Erythroblast (primary cell): ENCODE measurements around the gene STK36.

Source experiments
- DNase-seq, 2 experiments: peaks; one replicate each; lab custom pipeline; 2025; lab: John Stamatoyannopoulos, UW
- GATA1 ChIP-seq: IDR thresholded peaks from 2 replicates; pipeline ENCODE4 v1.6.1; 2011; ENCODE audit warnings: low read depth, mild to moderate bottlenecking, control low read depth, low read length, moderate library complexity
- POLR2A ChIP-seq: IDR thresholded peaks from 2 replicates; pipeline ENCODE4 v1.6.1; 2011; ENCODE audit warnings: mild to moderate bottlenecking, low read length

The STK36 gene

GRCh38 chr2:218719457-218719856, 47.6 kb downstream of the STK36 start:
- TF ChIP-seq POLR2A (no peak), GATA1 (no peak)

DNA sequence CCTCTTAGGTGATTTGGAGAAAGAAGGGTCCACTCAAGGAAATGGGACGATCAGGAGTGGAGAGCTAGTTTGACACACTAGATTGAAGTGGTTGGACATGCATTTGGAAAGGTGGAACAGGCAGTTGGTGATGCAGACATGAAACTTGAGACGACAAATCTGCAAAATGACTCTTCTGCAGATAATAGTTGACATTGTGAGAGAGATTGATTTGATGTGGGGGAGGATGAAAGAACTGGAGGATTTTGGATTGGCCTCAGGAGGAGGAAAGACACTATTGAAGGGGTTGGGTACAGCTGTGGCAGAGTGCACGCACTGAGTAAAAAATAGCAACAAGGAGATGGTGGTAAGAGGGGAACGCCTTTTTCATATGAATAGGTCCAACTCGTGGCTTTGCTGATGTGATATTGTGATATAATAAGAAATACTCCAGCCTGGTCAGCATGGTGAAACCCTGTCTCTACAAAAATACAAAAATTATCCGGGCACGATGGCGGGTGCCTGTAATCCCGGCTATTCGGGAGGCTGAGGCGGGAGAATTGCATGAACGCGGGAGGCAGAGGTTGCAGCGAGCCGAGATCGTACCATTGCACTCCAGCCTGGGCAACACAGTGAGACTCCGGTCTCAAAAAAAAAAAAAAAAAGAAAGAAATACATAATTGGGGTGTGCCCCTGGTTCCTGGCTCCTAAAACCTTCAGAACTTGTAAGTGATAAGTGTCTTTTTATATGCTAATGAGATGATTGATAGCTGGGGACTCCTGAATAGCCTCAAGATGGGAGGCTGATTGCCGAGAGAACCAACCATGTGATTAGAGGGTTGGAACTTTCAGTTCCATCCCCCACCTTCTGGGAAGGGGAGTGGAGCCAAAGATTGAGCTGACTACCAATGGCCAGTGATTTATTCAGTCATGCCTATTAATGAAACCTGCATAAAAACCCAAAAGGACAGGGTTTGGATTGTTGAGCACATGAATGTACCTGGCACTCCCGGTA, 48.5 kb downstream of the STK36 start:
- TF ChIP-seq POLR2A (no peak), GATA1 (no peak)
- no peak for DNase-seq

More at GRCh38 chr2:218719457-218719856, 47.6 kb downstream of the STK36 start:
- peak; percentile 20 to 41 for DNase-seq

GRCh38 chr2:218721488-218721887, 49.6 kb downstream of the STK36 start:
- no peak for DNase-seq
- TF ChIP-seq GATA1, result no peak
- no peak for TF ChIP-seq POLR2A

DNA sequence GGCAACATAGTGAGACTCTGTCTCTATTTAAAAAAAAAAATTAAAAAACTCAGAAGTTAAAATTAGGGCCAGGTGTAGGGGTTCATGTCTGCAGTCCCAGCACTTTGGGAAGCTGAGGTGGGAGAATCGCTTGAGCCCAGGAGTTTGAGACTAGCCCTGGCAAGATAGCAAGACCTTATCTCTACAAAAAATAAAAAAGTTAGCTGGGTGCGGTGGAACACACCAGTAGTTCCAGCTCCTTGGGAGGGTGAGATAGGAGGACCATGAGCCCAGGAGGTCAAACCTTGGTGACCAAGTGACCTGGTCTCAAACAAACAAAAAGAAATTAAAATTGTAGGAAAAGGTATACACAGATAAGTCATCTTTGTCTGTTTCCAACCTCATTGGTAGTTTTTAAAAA, 50.0 kb downstream of the STK36 start:
- no peak for TF ChIP-seq POLR2A
- peak; percentile 58 to 86 for DNase-seq

DNA sequence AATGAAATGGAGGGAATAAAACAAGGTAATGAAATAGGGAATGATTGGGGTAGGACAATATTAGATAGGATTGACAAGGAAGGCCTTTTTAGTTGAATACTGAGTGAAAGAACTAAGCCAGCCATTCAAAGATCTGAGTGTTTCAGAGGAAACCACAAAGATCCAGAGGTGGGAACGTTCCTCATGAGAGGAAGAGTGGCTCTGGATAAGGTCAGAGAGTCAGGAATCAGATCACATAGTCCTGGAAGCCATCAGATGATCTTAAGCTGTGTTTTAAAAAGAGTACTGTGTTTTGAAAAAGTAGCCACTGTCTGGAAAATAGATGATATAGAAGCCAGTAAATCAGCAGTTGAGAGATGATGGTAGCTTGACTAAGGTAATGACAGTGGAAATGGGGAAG, 50.5 kb downstream of the STK36 start:
- TF ChIP-seq POLR2A, result no peak

DNA sequence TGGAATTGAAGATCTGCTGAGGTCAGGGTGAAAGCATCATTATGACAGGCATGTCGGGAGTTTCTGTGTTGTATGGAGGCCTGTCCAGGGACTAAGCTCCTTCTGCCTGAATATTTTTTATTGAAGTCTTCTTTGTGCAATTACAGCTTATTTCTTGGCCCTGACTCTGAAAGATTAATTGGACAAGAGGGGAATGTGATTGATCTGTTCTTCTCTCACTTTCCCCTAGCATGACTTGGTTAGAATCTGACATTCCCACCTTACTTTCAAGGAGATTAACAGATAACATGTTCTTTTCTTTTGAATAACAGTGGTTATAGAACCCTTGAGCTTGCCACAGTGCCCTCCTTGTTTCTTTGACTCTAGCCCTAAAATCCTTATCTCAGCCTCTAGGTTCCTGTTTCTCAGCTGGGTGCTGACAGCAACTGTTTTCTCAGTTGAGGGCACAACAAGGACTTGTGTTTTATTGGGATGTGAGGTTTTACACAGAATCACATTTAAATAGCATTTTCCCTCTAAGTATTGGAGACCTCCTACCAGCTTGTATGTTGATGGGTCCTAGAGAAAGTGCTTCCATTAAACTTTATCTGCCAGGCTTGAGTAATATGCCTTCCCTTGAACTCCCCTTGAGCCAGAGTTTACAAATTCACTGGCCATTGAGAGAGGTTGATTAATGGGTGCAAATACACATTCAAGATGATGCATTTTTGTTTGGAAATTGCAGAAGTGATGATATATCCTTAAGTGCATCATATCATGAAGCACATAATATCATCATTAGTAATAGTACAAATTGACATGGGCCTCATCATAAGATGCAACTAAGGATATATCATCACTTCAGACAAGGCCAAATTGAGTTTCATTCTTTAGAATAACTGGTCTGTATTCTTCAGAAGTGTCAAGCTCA, 51.2 kb downstream of the STK36 start:
- no peak for TF ChIP-seq POLR2A
- TF ChIP-seq GATA1, result no peak
- DNase-seq, result peak; percentile 40 to 49

More for the DNA sequence above, 50.5 kb downstream of the STK36 start:
- DNase-seq, result no peak

DNA sequence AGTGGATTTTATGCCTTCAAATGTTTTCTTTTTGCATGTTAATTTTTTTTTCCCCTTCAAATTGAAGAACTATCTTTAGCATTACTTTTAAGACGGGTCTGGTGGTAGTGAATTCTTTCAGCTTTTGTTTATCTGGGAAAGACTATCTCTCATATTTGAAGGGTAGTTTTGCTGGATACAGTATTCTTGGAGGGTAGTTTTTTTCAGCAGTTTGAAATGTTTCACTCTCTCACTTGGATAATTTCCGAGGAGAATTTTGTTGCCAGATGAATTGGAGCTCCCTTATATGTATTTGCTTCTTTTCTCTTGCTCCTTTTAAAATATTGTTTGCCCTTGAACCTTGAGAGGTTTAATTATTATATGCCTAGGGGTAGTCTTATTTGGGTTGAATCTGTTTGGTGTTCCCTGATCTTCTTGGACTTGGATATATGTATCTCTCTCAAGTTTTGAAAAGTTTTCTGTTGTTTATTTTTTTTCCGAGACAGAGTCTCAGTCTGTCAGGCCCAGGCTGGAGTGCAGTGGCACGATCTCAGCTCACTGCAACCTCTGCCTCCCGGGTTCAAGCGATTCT, 54.2 kb downstream of the STK36 start:
- TF ChIP-seq POLR2A (no peak), GATA1 (no peak)
- DNase-seq, result peak; percentile 27 to 43

DNA sequence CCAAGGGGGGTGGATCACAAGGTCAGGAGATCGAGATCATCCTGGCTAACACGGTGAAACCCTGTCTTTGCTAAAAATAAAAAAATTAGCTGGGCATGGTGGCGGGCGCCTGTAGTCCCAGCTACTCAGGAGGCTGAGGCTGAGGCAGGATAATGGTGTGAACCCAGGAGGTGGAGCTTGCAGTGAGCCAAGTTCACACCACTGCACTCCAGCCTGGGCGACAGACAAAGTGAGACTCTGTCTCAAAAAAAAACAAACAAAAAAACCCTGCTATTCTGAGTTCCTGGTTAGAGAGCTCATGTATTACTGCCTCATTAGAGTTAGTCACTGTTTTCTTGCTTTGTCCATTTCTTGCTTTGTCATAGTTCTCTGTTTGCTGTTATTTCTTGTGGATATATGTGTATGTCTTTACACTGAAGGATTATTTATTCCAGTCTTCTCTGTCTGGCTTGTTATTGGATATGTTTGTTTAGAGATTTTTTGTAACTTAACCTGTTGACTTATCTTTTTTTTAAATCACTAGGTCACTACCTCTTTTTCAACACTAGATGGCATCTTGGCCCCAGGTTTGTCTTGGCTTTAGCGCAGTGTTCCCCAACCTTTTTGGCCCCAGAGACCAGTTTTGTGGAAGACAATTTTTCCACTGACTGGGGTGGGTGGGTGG, 55.7 kb downstream of the STK36 start:
- peak; percentile 31 to 35 for DNase-seq
- TF ChIP-seq GATA1, result no peak
- no peak for TF ChIP-seq POLR2A

DNA sequence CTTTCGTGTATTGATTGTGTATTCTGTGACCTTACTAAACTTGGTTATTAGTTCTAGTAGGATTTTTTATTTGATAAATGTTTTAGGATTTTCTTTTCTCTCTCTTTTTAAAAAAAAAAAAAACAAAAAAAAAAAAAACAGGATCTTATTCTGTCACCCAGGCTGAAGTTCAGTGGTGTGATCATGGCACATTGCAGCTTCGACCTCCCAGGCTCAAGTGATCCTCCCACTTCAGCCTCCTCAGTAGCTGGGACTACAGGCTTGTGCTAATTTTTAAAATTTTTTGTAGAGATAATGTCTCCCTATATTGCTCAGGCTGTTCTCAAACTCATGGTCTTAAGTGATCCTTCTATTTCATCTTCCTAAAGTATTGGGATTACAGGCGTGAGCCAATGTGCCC, 57.8 kb downstream of the STK36 start:
- TF ChIP-seq GATA1, result no peak
- no peak for TF ChIP-seq POLR2A
- no peak for DNase-seq

DNA sequence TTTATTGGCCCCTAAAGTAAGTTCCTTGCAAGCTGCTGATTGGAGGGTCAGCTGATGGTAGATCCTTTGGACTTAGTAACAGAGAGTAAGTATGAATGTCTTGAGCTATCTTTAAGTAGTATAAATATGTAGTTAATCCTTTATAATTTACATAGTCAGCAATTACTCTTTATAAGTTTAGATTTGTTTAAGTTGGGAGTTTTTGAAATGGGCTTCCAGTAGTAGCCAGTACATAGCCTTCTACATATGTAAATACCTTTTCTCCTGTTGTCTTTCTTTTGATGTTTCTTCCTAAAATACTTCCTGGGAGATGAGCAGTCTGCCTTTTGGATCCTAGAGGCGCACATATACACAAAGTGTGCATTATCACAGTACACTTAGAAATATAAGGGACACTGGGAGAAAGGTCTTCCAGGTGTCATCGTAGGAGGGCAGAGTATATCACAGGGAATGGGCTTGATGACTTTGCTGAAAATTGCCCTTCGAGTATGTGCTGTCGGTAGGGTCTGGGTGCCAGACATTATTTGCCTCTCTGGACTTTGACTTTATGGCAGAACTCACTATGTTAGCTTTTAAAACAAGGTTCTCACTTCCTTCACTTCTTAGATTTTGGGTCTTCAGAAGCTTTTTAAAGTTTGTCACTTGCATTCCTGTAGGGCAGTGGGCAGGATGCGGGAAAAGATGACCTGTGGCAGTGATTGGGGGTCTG, 60.3 kb downstream of the STK36 start:
- DNase-seq, result no peak
- TF ChIP-seq POLR2A (no peak), GATA1 (no peak)

DNA sequence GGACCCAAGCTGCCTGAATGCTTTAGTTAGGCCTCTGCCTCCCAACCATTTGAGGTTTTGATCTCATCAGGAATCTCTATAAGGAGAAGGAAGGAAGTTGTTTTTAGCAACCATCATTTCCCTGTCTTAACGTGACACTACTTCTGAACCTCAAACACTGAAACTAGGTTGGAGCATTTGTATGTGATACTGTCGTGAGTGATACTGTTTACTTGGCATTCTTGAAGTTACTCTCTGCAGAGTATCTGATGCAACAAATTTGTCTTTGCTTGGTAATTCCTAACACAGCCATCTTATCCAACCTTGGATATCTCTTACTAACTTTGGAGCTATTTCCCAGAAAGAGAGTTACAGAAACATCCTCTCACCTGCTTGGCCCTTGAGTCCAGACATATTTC, 60.9 kb downstream of the STK36 start:
- no peak for TF ChIP-seq POLR2A
- no peak for TF ChIP-seq GATA1
- no peak for DNase-seq

DNA sequence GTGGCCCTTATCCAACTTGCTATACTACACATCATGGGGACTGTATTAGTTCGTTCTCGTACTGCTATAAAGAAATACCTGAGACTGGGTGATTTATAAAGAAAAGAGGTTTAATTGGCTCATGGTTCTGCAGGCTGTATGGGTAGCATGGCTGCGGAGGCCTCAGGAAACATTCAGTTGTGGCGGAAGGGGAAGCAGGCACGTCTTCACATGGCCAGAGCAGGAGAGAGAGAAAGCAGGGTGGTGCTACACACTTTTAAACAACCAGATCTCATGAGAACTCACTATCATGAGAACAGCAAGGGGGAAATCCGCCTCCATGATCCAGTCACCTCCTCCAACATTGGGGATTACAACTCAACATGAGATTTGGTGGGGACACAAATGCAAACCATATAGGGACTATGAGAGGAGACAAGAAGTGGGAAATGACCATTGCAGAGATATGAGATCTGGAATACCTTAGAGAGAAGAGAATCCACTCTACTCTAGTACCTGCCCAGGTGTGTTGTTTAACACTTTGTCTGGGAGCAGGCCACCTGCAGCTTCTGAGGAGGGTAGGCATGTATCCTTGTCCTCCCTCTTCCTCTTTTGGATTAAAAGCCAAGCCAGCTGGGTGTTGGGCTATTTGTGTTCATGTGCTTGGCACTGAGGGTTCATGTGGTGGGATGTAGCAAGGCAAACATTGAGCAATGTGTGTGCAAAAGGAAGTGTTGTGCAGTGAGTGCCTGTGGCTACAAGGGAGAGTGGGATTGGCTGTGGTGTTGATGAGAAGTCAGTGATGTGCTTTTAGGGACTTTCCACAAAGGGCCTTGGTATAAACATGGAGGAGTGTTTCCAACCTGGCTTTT, 61.5 kb downstream of the STK36 start:
- TF ChIP-seq POLR2A (no peak), GATA1 (no peak)
- DNase-seq, result no peak
